HUES48 (cell line): ENCODE data around the gene GBP2.
"Not testable (repeated sequence)": the region's sequence is repeated elsewhere in the genome, so short reads cannot be mapped to it uniquely, and the experiment has no call there.

Source experiments
- H3K27ac ChIP-seq: one replicate; pipeline ENCODE4 v1.7.0; 2013; ENCODE audit warnings: low read depth, low read length, inconsistent platforms
- H3K27me3 ChIP-seq: 2 replicates; pipeline ENCODE4 v1.6.1; 2013; ENCODE audit warnings: mild to moderate bottlenecking, low read length; ENCODE audit not compliant: control insufficient read depth, insufficient read depth
- H3K36me3 ChIP-seq: 2 replicates; pipeline ENCODE4 v1.6.1; 2013; ENCODE audit warnings: low read length; ENCODE audit not compliant: control insufficient read depth, insufficient read depth
- H3K4me1 ChIP-seq: 2 replicates; pipeline ENCODE4 v1.6.1; 2013; ENCODE audit warnings: mild to moderate bottlenecking, low read length; ENCODE audit not compliant: control insufficient read depth, insufficient read depth
- H3K4me3 ChIP-seq: 2 replicates; pipeline ENCODE4 v1.5.1; 2013; ENCODE audit warnings: mild to moderate bottlenecking, low read depth, low read length
- H3K9ac ChIP-seq: 2 replicates; pipeline ENCODE4 v1.6.1; 2013; ENCODE audit warnings: mild to moderate bottlenecking, low read depth, low read length, moderate library complexity
- H3K9me3 ChIP-seq: 2 replicates; pipeline ENCODE4 v1.6.1; 2013; ENCODE audit warnings: low read length; ENCODE audit not compliant: control insufficient read depth, insufficient read depth

GBP2 gene

DNA sequence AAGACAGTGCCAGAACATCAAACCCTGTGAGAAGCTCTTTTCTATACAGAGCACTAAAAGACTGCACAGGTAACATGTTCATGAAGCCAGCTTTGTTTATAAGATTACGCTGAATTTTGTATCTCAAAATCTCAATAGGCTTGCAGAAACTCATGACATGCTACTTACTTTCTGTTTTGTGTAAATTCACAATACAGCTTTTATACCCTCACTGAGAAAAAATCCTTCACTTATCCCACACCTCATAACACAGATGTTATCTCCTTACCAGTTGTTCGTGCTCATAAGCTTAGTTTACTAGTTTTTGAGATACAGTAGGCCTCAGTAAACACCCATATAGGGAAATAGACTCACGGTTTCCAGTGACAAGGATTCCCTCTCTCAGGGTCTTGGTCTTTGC is 24.1 kb upstream of the GBP2 start:
- Histone ChIP-seq H3K4me3 (no peak overlapping the region), H3K27ac (no peak overlapping the region), H3K9ac (no peak overlapping the region), H3K36me3 (no peaks in the 10 kb centered on the region), H3K4me1 (no peaks in the 10 kb centered on the region), H3K27me3 (no peaks in the 10 kb centered on the region), H3K9me3 (no peaks in the 10 kb centered on the region)

- no peaks in the 10 kb centered on the region for H3K4me1 ChIP-seq
- H3K27ac ChIP-seq = no peak overlapping the region
- no peaks in the 10 kb centered on the region for H3K27me3 ChIP-seq
- no peaks in the 10 kb centered on the region for H3K9me3 ChIP-seq
- no peak overlapping the region for H3K4me3 ChIP-seq
- no peaks in the 10 kb centered on the region for H3K36me3 ChIP-seq
- no peak overlapping the region for H3K9ac ChIP-seq
Observed at GRCh38 chr1:89149229-89149628, 23.3 kb upstream of the GBP2 start.

- Histone ChIP-seq H3K27me3 (no peaks in the 10 kb centered on the region), H3K4me3 (no peak overlapping the region), H3K9me3 (no peaks in the 10 kb centered on the region), H3K4me1 (no peaks in the 10 kb centered on the region), H3K9ac (no peak overlapping the region), H3K27ac (no peak overlapping the region), H3K36me3 (no peaks in the 10 kb centered on the region)
Observed at GRCh38 chr1:89147678-89148658, 22.1 kb upstream of the GBP2 start.

- H3K27ac ChIP-seq = no peak overlapping the region
- H3K27me3 ChIP-seq = no peaks in the 10 kb centered on the region
- H3K4me3 ChIP-seq = no peak overlapping the region
- no peaks in the 10 kb centered on the region for H3K36me3 ChIP-seq
- H3K9me3 ChIP-seq = no peaks in the 10 kb centered on the region
- H3K9ac ChIP-seq = no peak overlapping the region
- H3K4me1 ChIP-seq = no peaks in the 10 kb centered on the region
Observed at GRCh38 chr1:89146721-89147120, 20.8 kb upstream of the GBP2 start.

DNA sequence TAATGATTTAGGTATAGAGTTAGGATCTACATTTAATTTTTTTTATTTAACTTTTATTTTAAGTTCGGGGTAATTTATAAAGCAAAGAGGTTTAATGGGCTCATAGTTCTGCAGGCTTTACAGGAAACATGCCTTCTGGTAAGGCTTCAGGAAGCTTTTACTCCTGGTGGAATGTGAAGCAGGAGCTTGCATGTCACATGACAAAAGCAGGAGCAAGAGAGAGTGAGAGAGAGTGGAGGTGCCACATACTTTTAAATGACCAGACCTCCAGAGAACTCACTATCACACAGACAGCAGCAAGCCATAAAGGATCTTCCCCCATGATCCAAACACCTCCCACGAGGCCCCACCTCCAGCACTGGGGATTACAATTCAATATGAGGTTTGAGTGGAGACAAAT is 17.6 kb upstream of the GBP2 start:
- H3K9ac ChIP-seq = no peak overlapping the region
- no peaks in the 10 kb centered on the region for H3K4me1 ChIP-seq
- no peak overlapping the region for H3K4me3 ChIP-seq
- H3K9me3 ChIP-seq = no peaks in the 10 kb centered on the region
- H3K36me3 ChIP-seq = no peaks in the 10 kb centered on the region
- no peaks in the 10 kb centered on the region for H3K27me3 ChIP-seq
- H3K27ac ChIP-seq = no peak overlapping the region

DNA sequence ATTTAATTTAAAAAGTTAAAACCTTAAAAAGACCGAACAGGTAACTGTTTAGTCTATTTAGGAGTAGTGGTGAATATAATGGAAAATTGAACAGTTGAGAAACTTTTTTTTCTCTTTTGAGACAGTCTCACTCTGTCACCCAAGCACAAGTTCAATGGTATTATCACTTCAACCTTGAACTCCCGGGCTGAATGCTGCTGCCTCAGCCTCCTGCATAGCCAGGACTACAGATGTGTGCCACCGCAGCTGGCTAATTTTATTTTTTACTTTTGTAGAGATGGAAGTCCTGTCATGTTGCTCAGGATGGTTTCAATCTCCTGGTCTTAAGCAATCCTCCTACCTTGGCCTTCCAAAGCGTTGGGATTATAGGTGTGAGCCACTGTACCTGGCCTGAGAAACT is 16.2 kb upstream of the GBP2 start:
- Histone ChIP-seq H3K4me1 (no peaks in the 10 kb centered on the region), H3K9me3 (no peaks in the 10 kb centered on the region), H3K36me3 (no peaks in the 10 kb centered on the region), H3K27ac (no peak overlapping the region), H3K9ac (no peak overlapping the region), H3K27me3 (no peaks in the 10 kb centered on the region), H3K4me3 (no peak overlapping the region)

DNA sequence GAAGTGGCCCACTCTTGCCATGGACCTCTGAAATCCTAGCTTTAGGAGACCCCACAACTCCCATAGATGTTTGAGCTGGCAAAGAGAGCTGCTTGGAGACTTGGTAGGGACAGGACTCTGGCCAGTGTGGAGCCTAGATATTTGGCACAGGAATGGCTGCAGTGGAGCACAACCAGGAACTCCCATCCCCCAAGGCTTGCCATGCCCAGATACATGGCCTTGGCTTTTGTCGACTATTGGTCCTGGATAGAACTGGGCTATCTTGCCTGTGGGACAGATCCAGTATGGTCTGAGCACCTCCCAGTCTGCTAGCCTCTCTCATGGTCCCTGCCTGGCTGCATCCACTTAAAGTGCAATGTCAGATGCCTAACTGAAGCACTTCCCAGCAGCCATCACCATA is 7.8 kb upstream of the GBP2 start:
- no peak overlapping the region for H3K9ac ChIP-seq
- H3K4me1 ChIP-seq = no peaks in the 10 kb centered on the region
- no peak overlapping the region for H3K27ac ChIP-seq
- H3K9me3 ChIP-seq = no peaks in the 10 kb centered on the region
- H3K4me3 ChIP-seq = no peak overlapping the region
- H3K27me3 ChIP-seq = no peaks in the 10 kb centered on the region
- no peaks in the 10 kb centered on the region for H3K36me3 ChIP-seq

- no peaks in the 10 kb centered on the region for H3K9me3 ChIP-seq
- no peaks in the 10 kb centered on the region for H3K36me3 ChIP-seq
- H3K4me3 ChIP-seq = no peak overlapping the region
- no peak overlapping the region for H3K27ac ChIP-seq
- no peak overlapping the region for H3K9ac ChIP-seq
- peaks cover 3% of the 10 kb centered on the region for H3K4me1 ChIP-seq
- H3K27me3 ChIP-seq = no peaks in the 10 kb centered on the region
Observed at GRCh38 chr1:89130716-89131115, 4.8 kb upstream of the GBP2 start.

- H3K4me3 ChIP-seq = no peak overlapping the region
- no peaks in the 10 kb centered on the region for H3K36me3 ChIP-seq
- peaks cover 5% of the 10 kb centered on the region for H3K4me1 ChIP-seq
- no peaks in the 10 kb centered on the region for H3K9me3 ChIP-seq
- no peak overlapping the region for H3K27ac ChIP-seq
- H3K9ac ChIP-seq = no peak overlapping the region
- H3K27me3 ChIP-seq = no peaks in the 10 kb centered on the region
Observed at GRCh38 chr1:89129911-89130310, 4.0 kb upstream of the GBP2 start.

GRCh38 chr1:89128003-89128458 is 2.1 kb upstream of the GBP2 start:
- not testable (repeated sequence) for H3K4me1 ChIP-seq

DNA sequence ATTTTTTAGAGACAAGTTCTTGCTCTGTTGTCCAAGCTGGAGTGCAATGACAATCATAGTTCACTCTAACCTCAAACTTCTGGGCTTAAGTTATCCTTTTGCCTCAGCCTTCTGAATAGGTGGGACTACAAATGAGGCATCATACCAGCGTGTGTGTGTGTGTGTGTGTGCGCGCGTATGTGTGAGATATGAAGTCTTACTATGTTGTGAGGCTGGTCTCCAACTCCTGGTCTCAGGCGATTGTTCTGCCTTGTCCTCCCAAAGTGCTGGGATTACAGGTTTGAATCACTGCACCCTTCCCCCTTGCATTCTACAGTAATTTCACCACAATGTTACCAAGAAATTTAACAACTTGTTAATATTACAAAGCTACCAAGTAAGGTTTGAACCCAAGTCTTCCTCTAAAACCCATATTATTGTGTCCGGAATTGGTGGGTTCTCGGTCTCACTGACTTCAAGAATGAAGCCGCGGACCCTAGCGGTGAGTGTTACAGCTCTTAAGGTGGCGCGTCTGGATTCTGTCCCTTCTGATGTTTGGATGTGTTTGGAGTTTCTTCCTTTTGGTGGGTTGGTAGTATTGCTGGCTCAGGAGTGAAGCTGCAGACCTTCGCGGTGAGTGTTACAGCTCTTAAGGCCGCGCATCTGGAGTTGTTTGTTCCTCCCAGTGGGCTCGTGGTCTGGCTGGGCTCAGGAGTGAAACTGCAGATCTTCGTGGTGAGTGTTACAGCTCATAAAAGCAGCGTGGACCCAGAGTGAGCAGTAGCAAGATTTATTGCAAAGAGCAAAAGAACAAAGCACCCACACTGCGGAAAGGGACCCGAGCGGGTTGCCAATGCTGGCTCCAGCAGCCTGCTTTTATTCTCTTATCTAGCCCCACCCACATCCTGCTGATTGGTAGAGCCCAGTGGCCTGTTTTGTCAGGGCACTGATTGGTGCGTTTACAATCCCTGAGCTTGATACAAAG is 970 bp upstream of the GBP2 start:
- H3K27me3 ChIP-seq, H3K4me1 ChIP-seq, H3K9ac ChIP-seq, H3K36me3 ChIP-seq, H3K4me3 ChIP-seq, H3K27ac ChIP-seq, H3K9me3 ChIP-seq: not testable (repeated sequence)

More at GRCh38 chr1:89128003-89128458, 2.1 kb upstream of the GBP2 start:
- not testable (repeated sequence) for H3K9ac ChIP-seq, H3K4me3 ChIP-seq, H3K27me3 ChIP-seq, H3K27ac ChIP-seq, H3K9me3 ChIP-seq, H3K36me3 ChIP-seq
